ENCODE data around the gene GPR107.

Gene GPR107

DNA sequence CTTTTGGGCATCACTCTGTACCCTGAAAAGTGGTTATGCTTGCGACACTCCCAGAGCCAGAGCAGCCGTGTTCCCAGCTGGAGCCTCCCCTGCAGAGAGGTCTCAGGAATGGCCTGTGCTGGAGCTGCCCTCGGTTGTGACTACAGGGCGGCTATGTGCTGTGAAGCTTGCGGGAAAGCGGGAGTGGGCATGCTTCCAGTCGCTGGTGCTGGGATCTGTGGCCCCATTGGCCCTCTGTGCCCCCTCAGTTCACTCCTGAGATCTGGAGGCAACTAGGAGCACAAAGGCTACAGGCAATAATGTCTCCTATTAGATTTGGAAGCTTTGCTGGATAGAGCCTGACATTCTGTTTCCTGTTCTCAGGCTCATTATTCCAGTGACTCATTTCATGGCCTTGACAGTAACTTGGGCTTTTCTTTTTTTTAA lies 56.9 kb downstream of the GPR107 start:
- TF ChIP-seq, protein P1, sequence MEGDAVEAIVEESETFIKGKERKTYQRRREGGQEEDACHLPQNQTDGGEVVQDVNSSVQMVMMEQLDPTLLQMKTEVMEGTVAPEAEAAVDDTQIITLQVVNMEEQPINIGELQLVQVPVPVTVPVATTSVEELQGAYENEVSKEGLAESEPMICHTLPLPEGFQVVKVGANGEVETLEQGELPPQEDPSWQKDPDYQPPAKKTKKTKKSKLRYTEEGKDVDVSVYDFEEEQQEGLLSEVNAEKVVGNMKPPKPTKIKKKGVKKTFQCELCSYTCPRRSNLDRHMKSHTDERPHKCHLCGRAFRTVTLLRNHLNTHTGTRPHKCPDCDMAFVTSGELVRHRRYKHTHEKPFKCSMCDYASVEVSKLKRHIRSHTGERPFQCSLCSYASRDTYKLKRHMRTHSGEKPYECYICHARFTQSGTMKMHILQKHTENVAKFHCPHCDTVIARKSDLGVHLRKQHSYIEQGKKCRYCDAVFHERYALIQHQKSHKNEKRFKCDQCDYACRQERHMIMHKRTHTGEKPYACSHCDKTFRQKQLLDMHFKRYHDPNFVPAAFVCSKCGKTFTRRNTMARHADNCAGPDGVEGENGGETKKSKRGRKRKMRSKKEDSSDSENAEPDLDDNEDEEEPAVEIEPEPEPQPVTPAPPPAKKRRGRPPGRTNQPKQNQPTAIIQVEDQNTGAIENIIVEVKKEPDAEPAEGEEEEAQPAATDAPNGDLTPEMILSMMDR (IDR thresholded peaks at IDR 0.05): no peak
- no peak for TF ChIP-seq ZFX (IDR thresholded peaks at IDR 0.05; ENCODE audit: borderline replicate concordance)
- H3K27ac ChIP-seq: no peak overlapping the region

DNA sequence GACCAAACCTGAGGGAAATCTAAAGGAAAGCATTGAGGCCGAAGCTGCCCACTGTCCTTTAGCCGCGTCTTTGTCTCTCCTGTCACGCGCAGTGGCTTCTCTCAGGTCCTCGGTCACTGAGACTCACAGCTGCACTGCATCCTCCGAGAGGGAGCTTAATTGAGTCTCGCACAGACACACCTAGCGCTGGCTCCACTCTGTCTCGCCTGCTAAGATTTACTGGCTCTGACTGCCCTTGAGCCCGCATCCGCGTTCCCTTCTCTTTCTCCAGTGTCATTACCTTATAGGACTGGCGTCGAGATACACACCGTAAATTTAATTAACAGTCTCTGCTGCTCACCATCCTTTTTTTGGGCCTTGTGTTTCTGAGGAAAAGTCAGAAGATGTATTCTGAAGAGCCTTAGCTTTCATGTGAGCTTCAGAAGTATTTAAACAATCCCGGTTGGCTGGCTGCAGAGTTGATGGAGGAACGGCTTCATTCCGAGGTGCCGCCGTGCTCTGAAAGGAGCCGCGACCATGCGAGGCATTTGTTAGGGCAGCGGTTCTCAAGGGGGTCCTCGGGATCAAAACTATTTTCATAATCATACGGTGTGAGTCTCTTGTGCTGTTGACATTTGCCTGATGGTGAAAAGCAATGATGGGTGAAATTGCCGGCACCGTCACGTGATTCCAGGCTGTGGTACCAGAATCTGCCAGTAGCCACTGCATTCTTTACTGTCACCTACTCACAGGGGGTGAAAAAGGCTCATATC lies 58.3 kb downstream of the GPR107 start:
- no peak overlapping the region for H3K27ac ChIP-seq
- no peak for TF ChIP-seq ZFX (IDR thresholded peaks at IDR 0.05; ENCODE audit: borderline replicate concordance)
- TF ChIP-seq, protein P1 (IDR thresholded peaks at IDR 0.05): no peak

DNA sequence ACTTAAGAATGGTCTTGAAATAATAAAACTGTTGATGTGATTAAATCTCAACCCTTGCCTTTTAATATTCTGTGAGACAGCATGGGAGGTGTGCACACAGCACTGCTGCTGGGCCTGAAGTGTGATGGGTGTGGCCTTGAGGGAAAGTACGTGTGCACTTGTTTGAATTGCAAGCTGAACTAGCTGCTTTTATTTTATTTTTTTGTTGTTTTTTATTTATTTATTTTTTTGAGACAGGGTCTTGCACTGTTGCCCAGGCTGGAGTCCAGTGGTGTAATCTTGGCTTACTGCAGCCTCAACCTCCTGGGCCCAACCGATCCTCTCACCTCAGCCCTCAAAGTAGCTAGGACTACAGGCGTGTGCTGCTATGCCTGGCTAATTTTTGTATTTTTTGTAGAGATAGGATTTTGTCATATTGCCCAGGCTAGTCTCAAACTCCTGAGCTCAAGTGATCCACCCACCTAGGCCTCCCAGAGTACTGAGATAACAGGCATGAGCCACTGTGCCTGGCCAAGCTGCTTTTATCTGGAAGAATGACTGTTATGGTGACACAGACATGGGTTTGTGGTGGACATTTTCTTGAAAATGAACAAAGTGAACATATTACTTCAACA lies 58.9 kb downstream of the GPR107 start:
- no peak for TF ChIP-seq ZFX (IDR thresholded peaks at IDR 0.05; ENCODE audit: borderline replicate concordance)
- TF ChIP-seq, protein P1 (IDR thresholded peaks at IDR 0.05): no peak
- no peak overlapping the region for H3K27ac ChIP-seq

DNA sequence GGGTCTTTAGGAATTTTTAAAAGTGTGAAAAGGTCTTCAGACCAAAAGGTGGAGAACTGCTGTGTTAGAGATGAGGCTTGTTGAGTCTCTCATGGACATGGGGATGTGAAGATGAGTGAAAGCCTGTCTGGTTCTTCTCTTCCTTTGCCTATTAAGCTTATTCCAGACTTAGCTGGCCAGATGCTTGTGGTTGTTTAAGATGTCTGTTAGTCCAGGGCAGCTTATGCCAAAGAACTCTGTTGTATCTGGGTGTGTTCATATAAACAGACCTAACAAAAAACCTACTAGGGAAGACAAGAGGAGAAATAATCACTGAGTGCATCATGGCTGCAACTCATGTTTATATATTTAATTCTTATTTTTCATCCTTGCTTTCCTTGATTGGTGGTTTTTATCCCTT lies 61.0 kb downstream of the GPR107 start:
- no peak overlapping the region for H3K27ac ChIP-seq
- no peak for TF ChIP-seq ZFX (IDR thresholded peaks at IDR 0.05; ENCODE audit: borderline replicate concordance)
- TF ChIP-seq, protein P1 (IDR thresholded peaks at IDR 0.05): no peak

DNA sequence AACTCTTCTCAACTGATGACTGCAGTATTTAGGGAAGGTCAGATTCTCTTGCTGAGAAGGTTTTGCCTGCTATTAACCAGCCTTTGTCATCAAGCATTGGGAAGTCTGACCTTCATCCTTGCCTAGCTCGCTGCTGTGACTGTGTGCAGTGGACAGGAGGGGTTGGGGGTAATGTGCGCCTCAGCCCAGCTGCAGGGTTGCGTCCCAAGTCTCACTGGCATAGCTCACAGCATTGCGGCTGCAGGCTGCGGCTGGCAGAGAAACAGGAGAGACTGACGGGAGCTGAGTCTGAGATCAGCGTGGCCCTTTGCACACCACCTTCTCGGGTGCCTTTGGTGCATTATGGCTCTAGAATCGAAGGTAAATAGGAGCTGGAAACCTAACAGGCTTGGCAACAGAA lies 62.6 kb downstream of the GPR107 start:
- no peak overlapping the region for H3K27ac ChIP-seq
- TF ChIP-seq, protein P1 (IDR thresholded peaks at IDR 0.05): no peak
- TF ChIP-seq ZFX (IDR thresholded peaks at IDR 0.05; ENCODE audit: borderline replicate concordance): no peak

DNA sequence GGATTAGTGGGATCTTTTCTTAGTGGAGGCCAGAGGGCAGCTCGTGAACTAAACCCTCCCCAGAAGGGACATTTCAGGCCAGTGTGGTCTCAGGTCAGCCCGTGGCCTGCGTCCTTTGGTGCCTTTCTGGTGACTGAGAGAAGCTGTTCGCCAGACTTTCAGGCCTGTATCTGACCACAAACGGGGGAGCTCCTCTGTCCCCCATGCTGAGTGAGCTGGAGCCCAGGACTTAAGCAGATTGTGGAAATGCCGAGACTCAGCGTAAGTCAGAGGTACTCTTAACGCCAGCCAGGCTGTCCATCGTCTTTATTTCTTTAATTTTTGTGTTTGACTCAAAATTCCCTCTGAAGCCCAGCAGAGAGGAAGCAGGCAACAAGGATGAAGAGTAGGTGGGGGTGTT lies 63.7 kb downstream of the GPR107 start:
- TF ChIP-seq ZFX (IDR thresholded peaks at IDR 0.05; ENCODE audit: borderline replicate concordance): no peak
- TF ChIP-seq, protein P1 (IDR thresholded peaks at IDR 0.05): no peak
- no peak overlapping the region for H3K27ac ChIP-seq
